Trophoblast cell (in vitro differentiated cells and primary cell): ENCODE measurements around the gene RBFOX1.

ENCODE experiments used
- DNase-seq, 2 donors: peaks; one replicate each; pipeline ENCODE4 v3.0.0-alpha.2; 2016
- H2AFZ ChIP-seq: 2 replicates; pipeline ENCODE4 v1.6.1; 2013; ENCODE audit warnings: low read length, moderate library complexity, mild to moderate bottlenecking; ENCODE audit not compliant: insufficient read depth, poor library complexity
- H2AK5ac ChIP-seq: 2 replicates; pipeline ENCODE4 v1.6.1; 2013; ENCODE audit warnings: mild to moderate bottlenecking, low read length
- H2BK120ac ChIP-seq: 2 replicates; pipeline ENCODE4 v1.6.1; 2013; ENCODE audit warnings: low read length, mild to moderate bottlenecking, moderate library complexity; ENCODE audit not compliant: insufficient read depth, poor library complexity
- H2BK12ac ChIP-seq: 2 replicates; pipeline ENCODE4 v1.6.1; 2013; ENCODE audit warnings: mild to moderate bottlenecking, low read length, moderate library complexity
- H2BK5ac ChIP-seq: 2 replicates; pipeline ENCODE4 v1.6.1; 2013; ENCODE audit warnings: low read length, low read depth, moderate library complexity, mild to moderate bottlenecking; ENCODE audit not compliant: poor library complexity
- H3K14ac ChIP-seq: 2 replicates; pipeline ENCODE4 v1.6.1; 2013; ENCODE audit warnings: mild to moderate bottlenecking, low read length
- H3K18ac ChIP-seq: 2 replicates; pipeline ENCODE4 v1.6.1; 2013; ENCODE audit warnings: mild to moderate bottlenecking, low read length
- H3K23ac ChIP-seq: 2 replicates; pipeline ENCODE4 v1.6.1; 2013; ENCODE audit warnings: low read length
- H3K27ac ChIP-seq: 2 replicates; pipeline ENCODE4 v1.5.1; 2013; ENCODE audit warnings: low read depth, mild to moderate bottlenecking, inconsistent platforms, low read length, moderate library complexity
- H3K27me3 ChIP-seq: 2 replicates; pipeline ENCODE4 v1.6.1; 2013; ENCODE audit warnings: inconsistent platforms, mild to moderate bottlenecking, low read length, moderate library complexity; ENCODE audit not compliant: insufficient read depth
- H3K36me3 ChIP-seq, 2 experiments: 1 replicate in 1 of 2; 2 replicates in 1 of 2; pipeline ENCODE4 v1.6.1; 2013; ENCODE audit warnings: low read length in 2 of 2, mild to moderate bottlenecking in 2 of 2, moderate library complexity in 1 of 2; ENCODE audit not compliant: insufficient read depth in 2 of 2, control insufficient read depth in 1 of 2
- H3K4ac ChIP-seq: 2 replicates; pipeline ENCODE4 v1.6.1; 2013; ENCODE audit warnings: low read depth, mild to moderate bottlenecking, low read length, moderate library complexity
- H3K4me1 ChIP-seq, 2 experiments: 1 replicate in 1 of 2; 2 replicates in 1 of 2; pipeline ENCODE4 v1.6.1; 2013; ENCODE audit warnings: low read length in 2 of 2, mild to moderate bottlenecking in 2 of 2, moderate library complexity in 1 of 2; ENCODE audit not compliant: insufficient read depth in 2 of 2, control insufficient read depth in 1 of 2
- H3K4me2 ChIP-seq: 2 replicates; pipeline ENCODE4 v1.6.1; 2013; ENCODE audit warnings: inconsistent platforms, mild to moderate bottlenecking, low read length, moderate library complexity
- H3K4me3 ChIP-seq: 2 replicates; pipeline ENCODE4 v1.5.1; 2013; ENCODE audit warnings: mild to moderate bottlenecking, low read depth, low read length, inconsistent platforms
- H3K79me1 ChIP-seq: one replicate; pipeline ENCODE4 v1.6.1; 2013; ENCODE audit warnings: low read length
- H3K79me2 ChIP-seq: 2 replicates; pipeline ENCODE4 v1.6.1; 2013; ENCODE audit warnings: low read length, mild to moderate bottlenecking; ENCODE audit not compliant: control insufficient read depth, insufficient read depth, poor library complexity
- H3K9ac ChIP-seq: 2 replicates; pipeline ENCODE4 v1.6.1; 2013; ENCODE audit warnings: mild to moderate bottlenecking, low read length
- H3K9me3 ChIP-seq: 2 replicates; pipeline ENCODE4 v1.6.1; 2013; ENCODE audit warnings: low read depth, mild to moderate bottlenecking, control low read depth, inconsistent platforms, low read length; ENCODE audit not compliant: insufficient read depth
- H4K12ac ChIP-seq: 2 replicates; pipeline ENCODE4 v1.6.1; 2013; ENCODE audit warnings: low read depth, mild to moderate bottlenecking, low read length, moderate library complexity
- H4K8ac ChIP-seq: 2 replicates; pipeline ENCODE4 v1.6.1; 2013; ENCODE audit warnings: low read depth, mild to moderate bottlenecking, low read length, moderate library complexity
- H4K91ac ChIP-seq: one replicate; pipeline ENCODE4 v1.6.1; 2013; ENCODE audit warnings: low read depth, mild to moderate bottlenecking, low read length, moderate library complexity
- WGBS: extraction: QIAGEN DNeasy Blood & Tissue Kit; methylation state at CpG from one replicate; pipeline ENCODE4 v1.1.7; 2013; ENCODE audit warnings: missing lambda C conversion rate; ENCODE audit not compliant: insufficient read length, insufficient coverage; ENCODE audit errors: extremely low coverage; 5-methylcytosine and 5-hydroxymethylcytosine counted together

RBFOX1 gene

GRCh38 chr16:7508656-7509055 is 176.0 kb downstream of the RBFOX1 start:
- H3K79me2 ChIP-seq: no peaks in the 10 kb centered on the region
- H3K27me3 ChIP-seq: no peaks in the 10 kb centered on the region
- H3K36me3 ChIP-seq: no peaks in the 10 kb centered on the region
- H3K4me3 ChIP-seq: no peak overlapping the region
- H4K12ac ChIP-seq: no peak overlapping the region
- H4K8ac ChIP-seq: no peak overlapping the region
- no CpG with 5 or more reads among the region's 3 CpGs for WGBS
- H3K4me2 ChIP-seq: no peak overlapping the region
- no peak overlapping the region for H3K27ac ChIP-seq
- no peak for DNase-seq
- H3K79me1 ChIP-seq: no peaks in the 10 kb centered on the region
- no peak overlapping the region for H2BK12ac ChIP-seq
- no peak overlapping the region for H3K4ac ChIP-seq
- H3K4me1 ChIP-seq: no peaks in the 10 kb centered on the region
- no peak overlapping the region for H2BK120ac ChIP-seq
- H2BK5ac ChIP-seq: no peak overlapping the region
- no peak overlapping the region for H3K18ac ChIP-seq
- no peak overlapping the region for H3K23ac ChIP-seq
- no peak overlapping the region for H4K91ac ChIP-seq
- no peak overlapping the region for H2AK5ac ChIP-seq
- no peak overlapping the region for H3K14ac ChIP-seq
- no peaks in the 10 kb centered on the region for H3K9me3 ChIP-seq
- H3K9ac ChIP-seq: no peak overlapping the region
- no peak overlapping the region for H2AFZ ChIP-seq

- Histone ChIP-seq H3K4ac (no peak overlapping the region), H3K36me3 (no peaks in the 10 kb centered on the region), H3K4me2 (no peak overlapping the region), H2BK12ac (no peak overlapping the region), H2BK120ac (no peak overlapping the region), H3K4me3 (no peak overlapping the region), H3K23ac (no peak overlapping the region), H3K79me2 (no peaks in the 10 kb centered on the region), H3K27me3 (no peaks in the 10 kb centered on the region), H3K18ac (no peak overlapping the region), H3K79me1 (no peaks in the 10 kb centered on the region), H4K12ac (no peak overlapping the region), H2AK5ac (no peak overlapping the region), H3K27ac (no peak overlapping the region), H2AFZ (no peak overlapping the region), H3K9ac (no peak overlapping the region), H3K4me1 (no peaks in the 10 kb centered on the region), H3K14ac (no peak overlapping the region), H4K91ac (no peak overlapping the region), H3K9me3 (no peaks in the 10 kb centered on the region), H4K8ac (no peak overlapping the region), H2BK5ac (no peak overlapping the region)
- WGBS: no CpG with 5 or more reads among the region's 23 CpGs
- DNase-seq: no peak
Observed at GRCh38 chr16:7509963-7510601, 177.4 kb downstream of the RBFOX1 start.

DNA sequence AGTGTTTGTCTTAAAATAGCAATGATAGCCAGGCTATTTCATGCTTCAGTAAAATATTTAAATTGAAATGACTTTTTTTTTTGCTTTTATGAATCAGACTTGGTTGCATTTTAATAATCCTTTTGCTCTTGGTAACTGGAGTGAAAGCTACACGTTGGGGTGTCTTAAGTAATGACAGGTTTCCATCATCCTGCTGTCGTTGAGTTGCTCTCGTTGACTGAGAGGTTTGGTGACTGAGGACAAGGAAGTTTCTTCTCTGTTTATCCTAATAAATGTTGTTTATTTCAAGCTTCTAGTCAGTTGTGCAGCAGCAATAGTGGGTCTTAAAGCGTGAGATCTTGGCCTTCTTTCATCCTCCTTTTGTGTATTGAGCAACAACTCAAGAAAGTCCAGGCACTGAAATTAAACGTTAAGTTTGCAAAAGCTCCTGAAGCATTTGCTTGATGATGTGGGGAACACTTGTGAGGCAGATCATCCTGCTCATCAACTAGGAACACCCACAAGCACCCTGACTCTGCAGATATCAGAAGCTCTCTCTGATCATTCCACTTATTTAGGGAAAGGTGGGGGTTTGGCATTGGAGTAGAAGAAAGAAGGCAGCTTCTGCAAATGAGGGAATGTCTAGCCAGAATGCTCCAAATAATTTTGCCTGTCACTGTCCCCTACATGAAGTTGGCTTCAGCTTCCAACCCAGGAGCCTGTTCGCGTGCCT is 179.1 kb downstream of the RBFOX1 start:
- no peak overlapping the region for H2AK5ac ChIP-seq
- no peak overlapping the region for H4K8ac ChIP-seq
- no CpG with 5 or more reads among the region's 7 CpGs for WGBS
- H3K4me3 ChIP-seq: no peak overlapping the region
- no peak overlapping the region for H3K27ac ChIP-seq
- no peak overlapping the region for H3K18ac ChIP-seq
- H3K23ac ChIP-seq: no peak overlapping the region
- H2AFZ ChIP-seq: no peak overlapping the region
- no peaks in the 10 kb centered on the region for H3K27me3 ChIP-seq
- no peaks in the 10 kb centered on the region for H3K36me3 ChIP-seq
- no peaks in the 10 kb centered on the region for H3K79me2 ChIP-seq
- H3K4ac ChIP-seq: no peak overlapping the region
- no peak overlapping the region for H4K91ac ChIP-seq
- H2BK12ac ChIP-seq: no peak overlapping the region
- H3K79me1 ChIP-seq: no peaks in the 10 kb centered on the region
- H2BK120ac ChIP-seq: no peak overlapping the region
- no peaks in the 10 kb centered on the region for H3K4me1 ChIP-seq
- no peaks in the 10 kb centered on the region for H3K9me3 ChIP-seq
- H3K14ac ChIP-seq: no peak overlapping the region
- H4K12ac ChIP-seq: no peak overlapping the region
- DNase-seq: no peak
- no peak overlapping the region for H2BK5ac ChIP-seq
- H3K4me2 ChIP-seq: no peak overlapping the region
- H3K9ac ChIP-seq: no peak overlapping the region

DNA sequence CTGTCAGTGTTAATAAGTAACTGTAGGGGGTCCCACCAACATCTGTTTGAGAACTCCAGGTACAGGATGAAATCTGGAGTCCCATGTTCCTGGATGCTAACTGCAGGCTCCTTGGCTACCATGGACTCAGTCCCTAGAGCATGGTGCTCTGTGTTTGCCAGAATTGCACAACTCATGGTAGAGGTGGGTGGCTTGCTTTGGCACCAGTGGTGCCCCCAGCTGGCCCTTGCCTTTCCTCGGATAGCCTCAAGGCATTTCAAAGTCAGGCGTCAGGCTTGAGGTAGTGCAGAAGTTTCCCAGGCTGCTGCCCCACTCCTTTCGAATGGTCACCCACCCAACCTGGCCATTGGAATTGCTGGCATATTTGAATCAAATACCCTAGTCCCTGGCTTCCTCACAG is 179.9 kb downstream of the RBFOX1 start:
- H4K12ac ChIP-seq: no peak overlapping the region
- no peak overlapping the region for H4K8ac ChIP-seq
- no CpG with 5 or more reads among the region's 3 CpGs for WGBS
- H3K79me1 ChIP-seq: no peaks in the 10 kb centered on the region
- H3K4ac ChIP-seq: no peak overlapping the region
- H3K27me3 ChIP-seq: no peaks in the 10 kb centered on the region
- no peak overlapping the region for H3K4me2 ChIP-seq
- H3K18ac ChIP-seq: no peak overlapping the region
- no peaks in the 10 kb centered on the region for H3K4me1 ChIP-seq
- H2AFZ ChIP-seq: no peak overlapping the region
- no peak overlapping the region for H2BK5ac ChIP-seq
- no peak overlapping the region for H2BK120ac ChIP-seq
- H2BK12ac ChIP-seq: no peak overlapping the region
- no peak overlapping the region for H3K27ac ChIP-seq
- no peak overlapping the region for H2AK5ac ChIP-seq
- no peak overlapping the region for H3K14ac ChIP-seq
- H3K36me3 ChIP-seq: no peaks in the 10 kb centered on the region
- no peaks in the 10 kb centered on the region for H3K79me2 ChIP-seq
- H3K4me3 ChIP-seq: no peak overlapping the region
- no peak overlapping the region for H3K23ac ChIP-seq
- H3K9ac ChIP-seq: no peak overlapping the region
- H4K91ac ChIP-seq: no peak overlapping the region
- H3K9me3 ChIP-seq: no peaks in the 10 kb centered on the region
- no peak for DNase-seq
